Heart left ventricle (tissue), 13 donors: Measurements from ENCODE around the gene MRGPRE.

Experiments used
- POLR2A ChIP-seq, 2 donors: fragments of 450-650 bp; IDR thresholded peaks; one replicate each; pipeline ENCODE4 v1.6.1; 2017; ENCODE audit warnings: antibody characterized with exemption in 2 of 2, mild to moderate bottlenecking in 2 of 2, moderate library complexity in 2 of 2
- TF ChIP-seq, protein P1 (sequence below), 12 donors: fragments of 200-600 bp; sonication (generic) in 4 of 12; IDR thresholded peaks; one replicate each; pipeline versions ENCODE4 v1.5.0 to v1.8.0; 2018 to 2022; ENCODE audit warnings: antibody characterized with exemption in 12 of 12, mild to moderate bottlenecking in 5 of 12
- donor health status: ischemic (EF 13 %, LVEDD 7.1; RV severe dilation, severe dysfunction).
- donor health status: DM: no; HTN: yes; CAD: no.
- donor health status: DM: no; HTN: no; CAD: no.
- donor health status: ischemic (EF 25% LVEDD 6.9; RV normal size, moderate dysfunction).
- donor health status: ischemic (EF 25% LVEDD 5.7; RV mildly dilated, moderate dysfunction).
- donor health status: ischemic (EF 35%, LVEDD 5.7; RV mildly dilated, moderate dysfunction).
- donor health status: nonischemic (EF 11% LVEDD 7.7; RV severe dilation, severe dysfunction).
- donor health status: DM: yes; HTN: yes; CAD: no.
- donor health status: PGD.
- donor health status: ischemic (EF 29% LVEDD 5.4; RV normal size, mild dysfunction).
- donor health status: nonischemic (EF 23%, LVEDD 6.1; RV moderate dilation, normal function).

- TF ChIP-seq, protein P1, sequence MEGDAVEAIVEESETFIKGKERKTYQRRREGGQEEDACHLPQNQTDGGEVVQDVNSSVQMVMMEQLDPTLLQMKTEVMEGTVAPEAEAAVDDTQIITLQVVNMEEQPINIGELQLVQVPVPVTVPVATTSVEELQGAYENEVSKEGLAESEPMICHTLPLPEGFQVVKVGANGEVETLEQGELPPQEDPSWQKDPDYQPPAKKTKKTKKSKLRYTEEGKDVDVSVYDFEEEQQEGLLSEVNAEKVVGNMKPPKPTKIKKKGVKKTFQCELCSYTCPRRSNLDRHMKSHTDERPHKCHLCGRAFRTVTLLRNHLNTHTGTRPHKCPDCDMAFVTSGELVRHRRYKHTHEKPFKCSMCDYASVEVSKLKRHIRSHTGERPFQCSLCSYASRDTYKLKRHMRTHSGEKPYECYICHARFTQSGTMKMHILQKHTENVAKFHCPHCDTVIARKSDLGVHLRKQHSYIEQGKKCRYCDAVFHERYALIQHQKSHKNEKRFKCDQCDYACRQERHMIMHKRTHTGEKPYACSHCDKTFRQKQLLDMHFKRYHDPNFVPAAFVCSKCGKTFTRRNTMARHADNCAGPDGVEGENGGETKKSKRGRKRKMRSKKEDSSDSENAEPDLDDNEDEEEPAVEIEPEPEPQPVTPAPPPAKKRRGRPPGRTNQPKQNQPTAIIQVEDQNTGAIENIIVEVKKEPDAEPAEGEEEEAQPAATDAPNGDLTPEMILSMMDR (IDR thresholded peaks at IDR 0.05) = no peak
- TF ChIP-seq POLR2A (IDR thresholded peaks at IDR 0.05) = no peak
Observed at GRCh38 chr11:3177931-3178330, 54.3 kb downstream of the MRGPRE start.
